Activated naive CD4-positive, alpha-beta T cell treated with anti-CD3 and anti-CD28 coated beads, Interleukin-2, amount 50 U/mL, for 16 hours (primary cell): ENCODE data around the gene ENOX1.

Experiments
- DNase-seq: peaks from one replicate; pipeline ENCODE4 v3.0.0-alpha.2; 2020

The ENOX1 gene

GRCh38 chr13:43785261-43785649 is 1.5 kb downstream of the ENOX1 start:
- no peak for DNase-seq

- no peak for DNase-seq
Measured at GRCh38 chr13:43784496-43784895, 2.3 kb downstream of the ENOX1 start.

- no peak for DNase-seq
Measured at GRCh38 chr13:43783820-43784219, 3.0 kb downstream of the ENOX1 start.

GRCh38 chr13:43782686-43783085 is 4.1 kb downstream of the ENOX1 start:
- DNase-seq: no peak

- no peak for DNase-seq
Measured at GRCh38 chr13:43780666-43781065, 6.1 kb downstream of the ENOX1 start.

GRCh38 chr13:43776501-43777079 is 10.2 kb downstream of the ENOX1 start:
- no peak for DNase-seq

- DNase-seq: no peak
Measured at GRCh38 chr13:43776006-43776405, 10.8 kb downstream of the ENOX1 start.

GRCh38 chr13:43773602-43774001 is 13.2 kb downstream of the ENOX1 start:
- no peak for DNase-seq

GRCh38 chr13:43770871-43771270 is 15.9 kb downstream of the ENOX1 start:
- DNase-seq: no peak

- DNase-seq: no peak
Measured at GRCh38 chr13:43769529-43769928, 17.2 kb downstream of the ENOX1 start.

- no peak for DNase-seq
Measured at GRCh38 chr13:43767341-43767931, 19.3 kb downstream of the ENOX1 start.

- no peak for DNase-seq
Measured at GRCh38 chr13:43766725-43767124, 20.0 kb downstream of the ENOX1 start.

GRCh38 chr13:43764349-43764748 is 22.4 kb downstream of the ENOX1 start:
- DNase-seq: no peak

- DNase-seq: no peak
Measured at GRCh38 chr13:43763143-43763759, 23.5 kb downstream of the ENOX1 start.

- no peak for DNase-seq
Measured at GRCh38 chr13:43761616-43762315, 25.0 kb downstream of the ENOX1 start.

GRCh38 chr13:43760257-43760656 is 26.5 kb downstream of the ENOX1 start:
- no peak for DNase-seq

GRCh38 chr13:43758834-43759233 is 27.9 kb downstream of the ENOX1 start:
- DNase-seq: no peak

GRCh38 chr13:43757266-43757665 is 29.5 kb downstream of the ENOX1 start:
- DNase-seq: no peak

- no peak for DNase-seq
Measured at GRCh38 chr13:43755844-43756243, 30.9 kb downstream of the ENOX1 start.

GRCh38 chr13:43751624-43752023 is 35.1 kb downstream of the ENOX1 start:
- no peak for DNase-seq

- no peak for DNase-seq
Measured at GRCh38 chr13:43749503-43749902, 37.3 kb downstream of the ENOX1 start.

GRCh38 chr13:43744261-43745031 is 42.3 kb downstream of the ENOX1 start:
- no peak for DNase-seq

GRCh38 chr13:43742911-43743310 is 43.9 kb downstream of the ENOX1 start:
- no peak for DNase-seq
